ENCODE results near the gene DOK3. TPM values are rescaled to one million over a fixed set of nuclear protein-coding genes. Genes with fewer than 3 reads are reported as not detected.
"Not testable (repeated sequence)": the region's sequence is repeated elsewhere in the genome, so short reads cannot be mapped to it uniquely, and the experiment has no call there.

The DOK3 gene
- total RNA-seq, 6 donors from 2014 or later: 17.4 to 113 (median 75.9) TPM

DNA sequence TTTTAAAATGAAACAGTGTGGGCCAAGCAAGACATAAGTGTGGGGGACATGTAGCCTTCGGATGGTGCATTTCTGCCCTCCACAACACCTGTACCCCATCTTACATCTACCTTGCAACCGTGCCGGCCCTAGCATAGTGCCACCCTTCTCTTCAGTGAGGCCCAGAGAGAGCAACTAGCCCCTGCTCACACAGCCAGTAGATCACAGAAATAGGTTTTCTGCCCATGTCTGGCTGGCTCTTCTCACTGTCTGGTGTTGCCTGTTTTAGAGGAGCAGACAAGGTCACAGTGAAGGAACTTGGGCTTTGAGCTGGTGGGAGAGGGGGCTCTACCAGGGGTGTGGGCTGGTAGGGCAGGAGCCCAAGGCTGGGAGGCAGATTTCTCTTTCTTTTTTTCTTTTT is 23.4 kb downstream of the DOK3 start:
- TF ChIP-seq CTCF (IDR thresholded peaks at IDR 0.05): no peak
- TF ChIP-seq POLR2A (IDR thresholded peaks at IDR 0.05): no peak
- no peak for TF ChIP-seq POLR2AphosphoS5 (IDR thresholded peaks at IDR 0.05)
- TF ChIP-seq EP300 (IDR thresholded peaks at IDR 0.05): no peak
- H3K4me3 ChIP-seq: no peak overlapping the region
- peaks cover 4 to 87% (median 57%) of the 10 kb centered on the region in 4 donors for H3K36me3 ChIP-seq
- WGBS, 2 donors: 93% methylated on average over 3 of the region's 3 CpGs
- ATAC-seq (ENCODE audit: low FRiP score in 2 of 2) (no peak), DNase-seq (no peak)
- no peak overlapping the region for H3K27ac ChIP-seq
- H3K4me1 ChIP-seq: peaks cover 0 to 4% (median 0%) of the 10 kb centered on the region in 4 donors
- no peaks in the 10 kb centered on the region for H3K9me3 ChIP-seq
- no peaks in the 10 kb centered on the region for H3K27me3 ChIP-seq

- not testable (repeated sequence) for H3K4me3 ChIP-seq; H3K4me1 ChIP-seq; H3K27me3 ChIP-seq; H3K27ac ChIP-seq; H3K9me3 ChIP-seq; ATAC-seq (ENCODE audit: low FRiP score in 2 of 2); DNase-seq
- peaks cover 4 to 83% (median 52%) of the 10 kb centered on the region in 4 donors for H3K36me3 ChIP-seq
- 91 to 100% methylated on average over 3 of the region's 3 CpGs for WGBS, 2 donors
Observed at GRCh38 chr5:177485753-177486152, 23.9 kb downstream of the DOK3 start.

DNA sequence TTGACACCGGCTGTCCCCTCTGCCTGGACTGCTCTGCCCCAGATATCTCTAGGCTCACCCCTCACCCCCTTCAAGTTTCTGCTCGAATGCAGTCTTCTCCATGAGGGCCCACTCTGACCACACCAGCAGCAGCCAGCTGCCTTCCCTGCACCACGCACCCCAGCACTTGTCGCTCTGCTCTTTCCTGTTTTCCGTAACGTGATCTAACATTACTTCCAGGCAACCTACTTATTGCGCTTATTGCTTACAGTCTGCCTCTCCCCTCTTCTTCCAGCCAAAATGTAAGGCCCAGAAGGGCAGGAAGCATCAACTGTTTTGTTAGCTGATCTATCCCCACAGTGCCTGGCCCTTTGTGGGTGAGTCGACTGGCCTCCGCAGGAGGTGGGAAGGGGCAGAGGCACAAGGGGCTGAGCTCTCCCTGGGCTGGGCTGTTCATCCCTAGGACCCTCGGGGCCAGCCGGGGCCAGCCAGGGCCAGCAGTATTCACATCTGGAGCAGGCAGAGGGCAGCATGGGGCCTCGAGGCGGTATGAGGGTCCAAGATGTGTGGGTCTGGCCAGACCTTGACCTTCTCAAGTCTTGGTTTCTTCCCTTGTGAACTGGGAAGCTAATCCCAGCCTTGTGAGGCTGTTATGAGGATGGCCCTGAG is 24.6 kb downstream of the DOK3 start:
- WGBS, 2 donors: 75 to 82% methylated on average over 9 to 13 of the region's 13 CpGs
- Histone ChIP-seq H3K4me3 (no peak overlapping the region), H3K9me3 (no peaks in the 10 kb centered on the region), H3K27ac (no peak overlapping the region), H3K27me3 (no peaks in the 10 kb centered on the region), H3K36me3 (peaks cover 4 to 76% (median 48%) of the 10 kb centered on the region in 4 donors), H3K4me1 (peaks cover 0 to 2% (median under 1%) of the 10 kb centered on the region in 4 donors)
- no peak for TF ChIP-seq POLR2AphosphoS5 (IDR thresholded peaks at IDR 0.05)
- TF ChIP-seq EP300 (IDR thresholded peaks at IDR 0.05): no peak
- no peak for TF ChIP-seq POLR2A (IDR thresholded peaks at IDR 0.05)
- no peak for TF ChIP-seq CTCF (IDR thresholded peaks at IDR 0.05)
- DNase-seq: no peak
- no peak for ATAC-seq (ENCODE audit: low FRiP score in 2 of 2)

GRCh38 chr5:177483994-177484901 is 25.4 kb downstream of the DOK3 start:
- H3K4me1 ChIP-seq: peaks cover 8 to 10% (median 9%) of the 10 kb centered on the region in 4 donors
- ATAC-seq (ENCODE audit: low FRiP score in 2 of 2) (no peak), DNase-seq (no peak)
- WGBS, 2 donors: 89 to 93% methylated on average over 20 to 22 of the region's 22 CpGs
- H3K27ac ChIP-seq: no peak overlapping the region
- no peak overlapping the region for H3K4me3 ChIP-seq
- TF ChIP-seq POLR2A (IDR thresholded peaks at IDR 0.05) (no peak), CTCF (IDR thresholded peaks at IDR 0.05) (no peak), POLR2AphosphoS5 (IDR thresholded peaks at IDR 0.05) (no peak), EP300 (IDR thresholded peaks at IDR 0.05) (no peak)
- H3K27me3 ChIP-seq: no peaks in the 10 kb centered on the region
- no peaks in the 10 kb centered on the region for H3K9me3 ChIP-seq
- H3K36me3 ChIP-seq: peaks cover 4 to 68% (median 43%) of the 10 kb centered on the region in 4 donors

DNA sequence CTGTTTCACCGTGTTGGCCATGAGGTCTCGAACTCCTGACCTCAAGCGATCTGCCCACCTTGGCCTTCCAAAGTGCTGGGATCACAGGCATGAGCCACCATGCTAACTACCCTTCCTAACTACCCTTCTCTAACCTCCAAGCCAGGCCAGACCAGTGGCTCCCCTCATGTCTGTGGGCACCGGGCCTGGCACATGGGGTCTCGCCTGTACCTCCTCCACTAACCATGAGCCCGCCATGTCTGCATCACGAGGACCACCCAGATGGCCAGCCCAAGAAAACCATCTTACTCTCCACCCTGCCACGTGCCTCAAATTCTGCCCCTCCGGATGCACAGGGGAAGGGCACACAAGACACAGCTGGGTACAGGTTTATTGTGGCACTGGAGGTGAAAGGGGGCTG is 26.6 kb downstream of the DOK3 start:
- DNase-seq: no peak
- Histone ChIP-seq H3K4me1 (peaks cover 18 to 21% (median 19%) of the 10 kb centered on the region in 4 donors), H3K27ac (no peak overlapping the region), H3K36me3 (peaks cover 4 to 57% (median 33%) of the 10 kb centered on the region in 4 donors), H3K4me3 (no peak overlapping the region), H3K9me3 (no peaks in the 10 kb centered on the region), H3K27me3 (no peaks in the 10 kb centered on the region)
- 95 to 98% methylated on average over 8 to 9 of the region's 9 CpGs for WGBS, 2 donors
- TF ChIP-seq POLR2A (IDR thresholded peaks at IDR 0.05): no peak
- no peak for TF ChIP-seq POLR2AphosphoS5 (IDR thresholded peaks at IDR 0.05)
- no peak for TF ChIP-seq EP300 (IDR thresholded peaks at IDR 0.05)
- TF ChIP-seq CTCF (IDR thresholded peaks at IDR 0.05): no peak
- ATAC-seq (ENCODE audit: low FRiP score in 2 of 2): no peak

Data from upper lobe of left lung (tissue), 6 donors.